HG03060 (cell line): ENCODE data around the gene SLBP.

Source experiments
- ATAC-seq: cut with Tn5 transposase; IDR thresholded peaks from one replicate; pipeline ENCODE4 v1.9.1; 2021; ENCODE audit warnings: low read depth, moderate number of reproducible peaks; ENCODE audit not compliant: unreplicated experiment

The SLBP gene

GRCh38 chr4:1728061-1728980 is 16.2 kb upstream of the SLBP start:
- ATAC-seq = no peak

DNA sequence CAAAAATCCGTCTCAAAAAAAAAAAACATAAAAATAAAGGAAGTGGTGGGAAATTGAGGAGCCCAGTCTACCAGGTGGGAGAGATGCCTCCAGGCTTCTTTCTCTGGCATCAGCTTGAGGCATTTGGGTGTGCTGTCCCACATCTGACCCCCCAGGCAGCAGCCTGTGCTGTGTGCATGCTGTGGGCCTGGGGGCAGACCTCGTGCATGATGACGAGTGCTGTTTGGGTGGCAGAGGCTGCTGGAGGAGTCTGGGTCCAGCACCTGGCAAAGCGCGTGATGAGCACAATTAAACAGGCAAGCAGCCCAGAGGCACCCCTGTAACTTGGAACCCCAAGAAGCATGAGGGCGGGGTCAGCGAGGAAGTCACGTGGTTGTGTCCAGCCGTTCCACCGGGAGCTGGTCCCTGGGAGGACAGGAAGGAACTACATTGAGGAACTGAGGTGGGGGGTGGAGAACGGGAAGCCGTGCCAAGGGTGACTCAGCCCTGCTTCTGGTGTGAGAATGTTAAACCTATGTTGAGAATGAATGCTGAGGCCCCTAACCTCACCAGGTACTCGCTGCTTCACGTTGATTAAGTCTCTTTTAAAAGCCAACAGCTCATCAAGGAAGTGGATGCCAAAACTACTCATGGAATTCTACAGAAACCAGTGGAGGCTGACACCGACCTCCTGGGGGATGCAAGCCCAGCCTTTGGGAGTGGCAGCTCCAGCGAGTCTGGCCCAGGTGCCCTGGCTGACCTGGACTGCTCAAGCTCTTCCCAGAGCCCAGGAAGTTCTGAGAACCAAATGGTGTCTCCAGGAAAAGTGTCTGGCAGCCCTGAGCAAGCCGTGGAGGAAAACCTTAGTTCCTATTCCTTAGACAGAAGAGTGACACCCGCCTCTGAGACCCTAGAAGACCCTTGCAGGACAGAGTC is 15.3 kb upstream of the SLBP start:
- ATAC-seq = no peak

DNA sequence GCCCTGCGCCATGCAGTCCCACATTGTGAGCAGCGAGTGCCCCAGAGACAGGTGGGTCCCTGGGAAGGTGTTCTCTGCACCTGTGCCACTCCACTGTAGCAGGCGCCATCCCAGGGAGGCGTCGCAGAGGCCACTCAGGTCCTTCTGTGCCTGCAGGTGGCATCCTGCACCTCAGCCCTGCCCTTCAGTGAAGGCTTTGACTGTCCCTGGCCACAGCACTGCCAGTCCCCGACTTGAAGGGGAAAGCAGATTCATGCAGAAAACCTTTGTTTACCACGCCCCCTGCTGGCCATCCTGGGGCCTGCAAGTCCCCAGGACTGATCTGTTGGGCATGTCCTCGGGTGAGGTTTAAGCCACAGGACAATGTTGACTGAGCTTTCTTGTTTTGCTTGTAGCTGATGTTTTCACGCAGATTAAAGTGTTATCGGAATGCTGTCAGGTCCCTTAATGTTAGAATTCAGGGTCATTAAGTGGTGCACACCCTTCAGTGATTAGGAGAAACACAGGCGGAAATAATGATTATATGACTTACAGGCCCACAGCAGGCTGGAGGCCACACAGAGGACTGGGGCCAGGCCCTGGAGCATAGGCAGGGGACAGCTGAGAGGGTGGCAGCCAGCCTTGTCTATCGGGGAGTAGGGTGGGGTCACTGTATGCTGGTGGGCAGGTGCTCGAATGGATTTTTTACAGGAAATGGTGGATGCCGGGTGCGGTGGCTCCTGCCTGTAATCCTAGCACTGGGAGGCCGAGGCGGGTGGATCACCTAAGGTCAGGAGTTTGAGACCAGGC is 14.2 kb upstream of the SLBP start:
- no peak for ATAC-seq

DNA sequence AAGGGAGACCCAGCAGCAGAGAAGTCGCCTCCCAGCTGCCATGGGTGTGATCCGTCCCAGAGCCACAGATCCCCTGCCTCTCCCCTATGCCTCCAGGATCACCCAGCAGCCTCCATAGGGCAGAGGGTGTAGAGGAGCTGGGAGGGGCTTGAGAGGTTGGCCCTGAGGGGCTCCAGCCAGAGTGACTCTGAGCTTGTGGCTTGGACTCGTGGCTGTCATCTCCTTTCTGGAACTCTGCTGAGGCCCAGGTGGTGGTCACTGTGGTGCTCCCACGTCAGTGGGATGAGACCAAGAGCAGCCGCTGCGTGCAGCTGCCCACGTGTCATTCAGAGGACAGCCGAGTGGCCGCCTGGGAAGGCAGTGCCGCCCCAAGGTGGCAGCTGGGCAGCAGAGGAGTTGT is 13.4 kb upstream of the SLBP start:
- ATAC-seq = no peak

GRCh38 chr4:1723131-1723801 is 11.1 kb upstream of the SLBP start:
- no peak for ATAC-seq

- ATAC-seq = no peak
Measured at GRCh38 chr4:1722551-1723118, 10.5 kb upstream of the SLBP start.

- ATAC-seq = no peak
Measured at GRCh38 chr4:1721666-1722550, 9.8 kb upstream of the SLBP start.

DNA sequence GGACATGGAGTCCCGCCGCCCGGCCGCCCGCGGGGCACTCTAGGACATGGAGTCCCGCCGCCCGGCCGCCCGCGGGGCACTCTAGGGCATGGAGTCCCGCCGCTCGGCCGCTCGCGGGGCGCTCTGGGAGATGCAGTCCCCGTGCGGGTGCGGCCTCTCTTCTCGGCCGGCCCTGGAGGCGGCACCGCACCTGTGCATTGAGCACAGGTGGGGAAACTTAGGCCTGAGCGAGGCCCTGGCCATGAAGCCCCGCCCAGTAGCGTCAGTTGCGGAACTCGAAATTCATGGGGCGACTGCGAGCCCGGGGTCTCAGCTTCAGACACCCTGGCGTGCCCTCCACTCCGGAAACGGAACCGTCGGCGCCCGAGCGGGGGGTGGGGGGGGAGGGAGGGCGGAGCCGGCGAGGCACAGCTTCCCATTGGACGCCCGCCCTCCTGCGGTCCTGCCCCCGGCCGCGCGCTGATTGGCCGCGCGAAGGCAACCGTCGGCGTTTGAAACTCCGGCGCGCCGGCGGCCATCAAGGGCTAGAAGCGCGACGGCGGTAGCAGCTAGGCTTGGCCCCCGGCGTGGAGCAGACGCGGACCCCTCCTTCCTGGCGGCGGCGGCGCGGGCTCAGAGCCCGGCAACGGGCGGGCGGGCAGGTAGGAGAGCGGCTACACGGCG is 9.0 kb upstream of the SLBP start, which contains the start of the genes TACC3 and TMEM129:
Gene TACC3 (plus strand): TSS at position 519 of the 663 bp plus-strand sequence. CDS start 1,901 bp downstream, outside the sequence.
Gene TMEM129 (minus strand): TSS at position 321 of the 663 bp plus-strand sequence. CDS start 486 bp downstream, outside the sequence.
- peak; percentile 72 for ATAC-seq

- no peak for ATAC-seq
Measured at GRCh38 chr4:1720163-1720983, 8.3 kb upstream of the SLBP start.

DNA sequence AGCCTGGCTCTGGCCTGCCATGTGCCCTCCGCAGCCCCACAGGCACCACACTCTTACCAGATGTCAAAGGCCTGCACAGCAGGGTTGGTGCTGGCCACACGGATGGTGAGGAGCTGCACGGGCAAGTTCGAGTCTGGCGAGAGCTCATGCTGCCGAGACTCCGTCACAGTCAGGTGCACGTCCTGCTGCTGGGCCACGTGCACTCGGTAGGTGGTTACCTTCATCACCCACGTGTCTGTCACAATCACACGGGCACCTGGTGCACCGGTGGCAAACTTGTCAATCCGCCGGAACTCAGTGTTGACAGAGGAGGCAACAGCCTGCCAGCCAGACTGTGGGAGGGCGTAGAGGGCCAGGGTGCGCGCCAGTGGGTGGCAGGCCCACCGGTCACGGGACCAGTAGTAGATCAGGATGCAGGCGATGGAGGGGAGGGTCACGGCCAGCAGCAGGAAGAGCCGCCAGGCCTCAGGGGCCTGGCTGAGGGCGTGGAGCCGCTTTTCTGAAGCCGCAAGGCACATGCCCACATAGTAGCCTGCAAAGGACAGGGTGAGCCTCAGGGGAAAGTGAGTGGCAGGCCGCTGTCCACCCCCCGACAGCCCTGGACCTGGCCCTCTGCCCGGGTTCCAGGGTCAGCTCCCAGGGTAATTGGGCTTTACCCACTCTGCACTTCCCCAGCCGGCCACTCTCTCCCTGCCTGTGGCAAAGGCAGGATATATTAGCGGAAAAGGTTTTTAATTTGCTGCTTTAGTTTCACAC is 6.2 kb upstream of the SLBP start:
- no peak for ATAC-seq

DNA sequence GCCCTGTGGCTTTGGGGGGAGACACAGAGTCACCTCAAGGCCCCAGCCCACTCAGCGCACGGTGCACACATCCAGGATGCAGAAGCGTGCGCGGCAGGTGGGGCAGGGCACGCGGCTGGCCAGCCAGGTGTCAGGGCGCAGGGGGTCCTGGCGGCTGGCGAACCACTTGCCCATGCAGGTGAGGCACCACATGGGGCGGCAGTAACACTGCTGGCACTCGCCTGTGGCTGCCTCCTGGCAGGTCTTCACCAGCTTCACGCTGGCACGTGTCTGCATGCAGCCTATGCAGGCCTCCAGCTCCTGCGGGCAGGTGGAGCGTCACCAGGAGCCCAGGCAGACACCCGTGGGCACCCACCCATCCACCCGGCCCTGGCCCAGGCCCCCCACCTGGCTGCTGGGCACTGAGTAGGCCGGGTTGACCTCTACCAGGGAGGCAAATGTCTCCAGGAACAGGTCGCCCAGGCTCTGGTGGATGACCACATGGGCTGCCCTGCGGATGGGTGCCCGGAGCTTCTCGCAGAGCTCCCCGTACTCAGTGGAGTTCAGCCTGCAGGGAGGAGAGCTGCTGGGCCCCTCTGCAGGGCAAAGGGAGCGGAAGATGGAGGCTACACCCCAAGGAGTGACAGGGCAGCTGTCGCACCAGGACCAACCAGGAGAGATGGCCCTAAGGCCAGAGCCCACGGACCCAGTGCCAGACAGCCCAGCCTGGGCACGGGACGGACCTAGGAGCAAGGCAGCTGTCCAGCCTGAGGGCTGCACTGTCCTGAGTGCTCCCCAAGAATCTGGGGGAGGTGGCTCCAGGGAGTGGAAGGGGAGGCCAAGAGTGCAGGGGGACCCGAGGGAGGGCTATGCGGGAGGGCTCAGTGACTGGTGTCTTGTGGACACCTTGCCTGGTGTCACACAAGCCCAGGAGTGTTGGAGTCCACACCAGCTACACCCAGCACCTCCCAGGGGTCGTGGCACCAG is 5.3 kb upstream of the SLBP start:
- no peak for ATAC-seq

- no peak for ATAC-seq
Measured at GRCh38 chr4:1716065-1716945, 4.2 kb upstream of the SLBP start.

DNA sequence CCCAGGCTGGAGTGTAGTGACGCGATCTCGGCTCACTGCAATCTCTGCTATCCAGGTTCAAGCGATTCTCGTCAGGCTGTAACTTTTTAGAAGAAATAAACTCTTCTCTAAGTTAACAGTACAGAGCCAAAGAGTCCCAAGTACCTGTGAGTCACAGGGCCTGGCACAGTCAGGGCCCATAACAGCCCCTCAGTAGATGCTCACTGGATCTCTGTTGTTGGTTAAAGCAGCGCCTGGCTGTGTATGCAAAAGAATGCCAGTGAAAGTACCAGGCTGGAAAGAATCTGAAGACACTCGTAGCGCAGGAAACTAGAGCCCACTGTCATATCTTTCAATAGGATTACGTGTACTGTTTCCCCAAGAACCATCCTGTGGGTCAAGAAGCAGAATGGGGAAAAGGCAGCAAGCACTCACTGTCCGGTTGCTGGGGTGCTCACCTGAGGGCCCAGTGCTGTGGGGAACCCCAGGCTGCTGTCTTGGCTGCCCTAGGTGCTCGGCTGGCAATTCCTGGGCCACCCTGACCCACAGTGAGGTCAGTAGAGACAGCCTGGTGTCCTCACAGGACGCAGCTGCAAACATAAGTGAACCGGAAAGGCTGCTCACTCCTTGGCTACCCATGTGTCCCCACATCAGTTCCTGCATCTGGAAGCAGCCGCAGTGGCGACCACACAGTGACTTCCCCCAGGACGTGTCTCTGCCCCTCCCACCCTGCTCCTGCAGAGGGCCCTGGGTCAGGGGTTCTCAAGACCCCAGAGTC is 3.1 kb upstream of the SLBP start:
- no peak for ATAC-seq
